HG03175 (cell line): ENCODE data around the gene ADAM12.
"Not testable (repeated sequence)": the region's sequence is repeated elsewhere in the genome, so short reads cannot be mapped to it uniquely, and the experiment has no call there.

Source experiments
- ATAC-seq: cut with Tn5 transposase; IDR thresholded peaks from one replicate; pipeline ENCODE4 v1.9.1; 2021; ENCODE audit warnings: mild to moderate bottlenecking, moderate library complexity; ENCODE audit not compliant: unreplicated experiment

ADAM12 gene

DNA sequence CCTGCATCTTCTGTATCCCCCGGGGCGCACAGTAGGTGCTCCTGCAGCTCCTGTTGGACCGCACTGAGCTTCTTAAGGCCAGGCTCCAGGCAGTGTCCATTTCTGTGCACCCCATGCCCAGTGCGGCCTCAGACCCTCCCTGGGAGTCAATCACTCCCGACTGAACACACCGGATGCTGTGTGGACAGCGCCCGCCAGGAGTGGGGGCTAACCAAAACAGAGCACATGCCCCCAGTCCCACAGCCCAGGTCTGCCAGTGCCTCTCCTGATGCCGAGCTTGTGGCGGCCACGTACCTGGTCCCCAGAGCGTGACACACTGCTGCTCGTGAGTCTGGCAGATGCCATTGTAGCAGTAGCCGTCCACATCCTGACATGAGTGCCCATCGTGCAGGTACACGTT is 323.8 kb downstream of the ADAM12 start:
- no peak for ATAC-seq

DNA sequence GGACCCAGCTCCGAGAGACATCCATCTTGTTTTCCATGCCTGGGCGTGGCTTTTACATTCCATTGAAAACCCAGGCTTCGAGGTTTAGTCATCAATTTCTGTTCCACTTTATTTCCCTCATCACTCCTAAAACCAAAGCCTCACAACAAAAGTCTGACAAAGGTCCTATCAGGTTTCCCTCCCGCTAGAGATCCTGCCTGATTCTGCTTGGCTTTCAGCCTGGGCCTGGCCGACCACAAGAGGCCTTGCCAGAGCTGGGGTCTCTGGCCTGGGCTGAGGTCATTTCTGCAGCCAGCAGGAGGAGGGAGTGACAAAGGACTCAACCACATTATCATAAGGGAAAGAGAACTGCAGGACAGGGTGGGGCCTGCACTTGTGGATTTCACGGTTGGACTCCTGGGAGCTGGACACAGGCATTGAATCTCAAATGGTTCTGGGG is 324.9 kb downstream of the ADAM12 start:
- no peak for ATAC-seq

DNA sequence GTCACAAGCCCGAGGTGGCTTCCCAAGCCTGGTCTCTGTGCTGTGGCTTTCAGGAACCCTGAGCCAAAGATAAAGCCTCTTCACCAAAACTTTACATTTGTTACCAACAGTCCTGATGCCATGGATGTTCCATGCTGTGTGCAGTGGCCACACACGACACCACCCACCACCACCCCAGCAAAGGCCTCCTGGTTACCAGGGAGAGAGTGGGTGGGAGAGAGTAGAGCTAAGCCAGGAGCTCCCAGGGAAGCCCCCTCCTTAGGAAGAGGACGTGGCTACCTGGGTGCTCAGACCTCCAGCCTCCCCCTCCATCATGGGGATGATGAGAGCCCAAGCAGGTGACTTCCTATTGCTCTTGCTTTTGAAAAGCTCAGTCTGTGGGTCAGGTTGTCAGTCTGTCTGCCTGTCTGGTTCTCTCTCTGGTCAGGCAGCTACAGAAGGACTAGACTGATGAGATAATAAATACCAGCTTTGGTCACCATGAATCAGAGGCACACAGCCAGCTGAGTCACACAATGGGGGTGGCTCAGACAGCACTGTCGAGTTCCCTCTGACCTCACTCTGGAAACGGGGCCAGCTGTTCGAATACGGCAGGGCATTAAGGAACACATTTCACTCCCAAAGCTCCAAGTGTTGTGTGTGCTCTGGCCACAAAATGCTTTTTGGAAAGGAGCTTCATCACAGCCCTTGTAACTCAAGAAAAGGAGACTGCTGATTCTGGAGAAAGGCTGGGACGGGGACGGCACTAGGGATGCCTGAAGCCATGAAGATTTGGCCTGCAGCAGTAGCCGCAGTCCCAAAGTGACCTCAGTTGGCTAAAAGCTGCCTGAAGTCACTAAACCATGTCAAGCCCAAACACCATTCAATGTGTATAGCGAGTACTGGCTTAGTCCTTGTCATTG is 325.9 kb downstream of the ADAM12 start:
- no peak for ATAC-seq

DNA sequence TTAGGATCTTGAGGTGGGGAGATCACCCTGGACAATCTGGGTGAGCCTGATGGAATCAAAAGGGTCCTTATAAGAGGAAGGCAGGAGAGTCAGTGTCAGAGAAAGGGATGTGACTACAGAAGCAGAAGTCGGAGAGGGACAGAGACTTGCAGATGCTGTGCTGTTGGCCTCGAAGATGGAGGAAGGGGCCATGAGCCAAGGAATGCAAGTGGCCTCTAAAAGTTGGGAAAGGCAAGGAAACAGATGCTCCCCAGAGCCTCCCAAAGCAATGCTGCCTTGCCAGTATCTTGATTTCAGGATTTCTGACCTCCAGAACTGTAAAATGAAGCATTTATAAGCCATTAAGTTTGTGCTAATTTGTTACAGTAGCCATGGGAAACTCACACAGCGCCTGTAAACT is 326.8 kb downstream of the ADAM12 start:
- no peak for ATAC-seq

DNA sequence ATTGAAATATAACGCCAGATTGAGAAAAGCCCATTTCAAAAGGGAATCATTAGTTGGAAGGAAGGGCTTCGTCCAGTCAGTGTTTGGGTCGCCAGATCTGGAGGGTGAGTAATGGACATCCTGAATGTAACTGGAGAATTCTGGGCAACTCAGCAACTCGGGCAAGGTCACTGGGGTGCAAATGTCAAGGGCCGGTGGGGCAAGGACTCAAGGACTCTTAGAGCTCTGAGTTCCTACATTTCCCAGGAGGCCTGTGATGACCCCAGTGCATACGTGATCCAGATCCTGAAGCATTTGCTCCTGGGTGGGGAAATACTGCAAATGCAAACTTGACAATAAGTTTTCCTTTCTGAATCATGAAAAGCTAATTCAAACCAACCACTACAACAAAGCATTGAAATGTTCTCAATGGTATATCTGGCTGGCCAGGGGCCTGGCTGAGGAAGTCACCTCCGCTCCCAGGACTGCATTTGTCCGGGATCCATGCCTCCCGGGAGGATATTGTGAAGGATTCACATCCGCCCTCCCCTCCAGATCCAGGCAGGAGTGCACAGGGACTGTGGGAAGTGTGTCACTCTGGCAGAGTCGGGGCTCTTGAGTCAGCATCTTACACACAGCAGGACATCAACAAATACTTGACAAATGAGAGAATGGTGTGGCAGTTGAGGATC is 327.9 kb downstream of the ADAM12 start:
- no peak for ATAC-seq

DNA sequence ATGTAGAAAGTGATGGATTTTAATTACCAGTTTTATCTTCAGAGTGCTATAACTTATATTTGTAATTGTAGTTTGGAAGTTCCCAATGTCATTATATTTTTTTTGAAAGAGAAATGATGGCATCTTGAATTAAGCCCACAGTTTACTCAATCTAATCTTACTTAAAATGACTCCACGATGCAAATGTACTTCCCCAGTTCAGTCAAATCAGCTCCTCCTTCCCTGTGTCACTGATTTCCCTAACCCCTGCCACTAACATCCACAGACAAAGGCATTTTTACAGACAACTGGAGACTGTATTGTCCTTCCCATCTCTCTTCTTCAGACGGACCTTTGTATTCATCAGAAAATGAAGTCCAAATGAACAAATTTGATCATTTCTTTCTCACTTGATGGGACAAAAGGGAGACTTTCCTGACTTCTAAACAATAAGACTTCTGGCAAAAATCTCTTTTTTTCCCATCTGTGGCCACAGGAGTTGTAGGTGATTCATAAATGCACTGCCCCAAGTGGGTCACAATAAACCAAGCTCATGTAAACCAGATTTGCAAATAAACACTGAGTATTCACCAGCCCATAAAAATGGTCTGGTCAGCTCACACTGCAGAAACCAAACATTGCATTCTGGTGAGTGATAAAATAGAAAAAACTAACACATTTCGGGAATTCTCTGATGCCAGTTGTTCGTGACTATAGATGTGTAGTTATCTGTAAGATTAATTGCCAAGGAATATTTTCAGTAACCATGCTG is 329.0 kb downstream of the ADAM12 start:
- ATAC-seq = no peak

DNA sequence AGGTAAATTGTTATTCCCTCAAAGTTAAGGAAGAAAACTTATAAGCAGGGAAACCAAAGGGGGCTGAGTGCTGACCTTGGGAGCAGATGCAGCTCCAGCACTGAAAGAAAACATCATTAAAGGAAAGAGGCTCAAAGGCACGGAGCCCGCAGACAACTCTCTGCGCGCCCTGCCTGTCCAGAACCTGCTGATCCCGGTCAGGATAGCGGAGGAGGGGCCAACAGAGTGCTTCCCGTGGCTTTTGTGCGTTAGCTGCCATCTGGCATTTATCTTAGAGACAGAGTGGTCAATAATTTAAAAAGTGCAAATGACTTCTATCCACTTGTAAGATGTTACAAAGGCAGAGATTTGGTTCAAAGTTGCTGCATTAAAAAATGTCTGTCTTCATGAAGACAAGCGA is 329.8 kb downstream of the ADAM12 start:
- ATAC-seq = no peak

DNA sequence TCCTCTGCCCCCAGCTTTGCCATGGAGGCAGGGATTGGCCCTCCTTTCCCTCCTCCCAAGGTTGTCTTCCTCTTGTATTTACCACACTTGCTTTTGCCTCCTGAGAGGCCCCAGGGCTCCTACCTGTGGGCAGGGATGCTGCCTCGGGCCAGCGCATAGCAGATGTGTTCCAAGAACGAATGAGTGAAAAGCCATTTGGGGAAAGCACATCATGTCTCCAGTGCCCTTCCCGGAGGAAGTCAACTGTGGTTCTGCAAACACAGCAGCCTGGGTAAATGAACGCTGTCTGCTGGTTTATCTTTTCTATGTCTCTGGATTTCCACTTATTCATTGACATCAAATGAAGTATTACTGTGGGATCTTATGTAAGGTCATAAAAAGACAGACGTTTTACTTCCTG is 330.2 kb downstream of the ADAM12 start:
- no peak for ATAC-seq

DNA sequence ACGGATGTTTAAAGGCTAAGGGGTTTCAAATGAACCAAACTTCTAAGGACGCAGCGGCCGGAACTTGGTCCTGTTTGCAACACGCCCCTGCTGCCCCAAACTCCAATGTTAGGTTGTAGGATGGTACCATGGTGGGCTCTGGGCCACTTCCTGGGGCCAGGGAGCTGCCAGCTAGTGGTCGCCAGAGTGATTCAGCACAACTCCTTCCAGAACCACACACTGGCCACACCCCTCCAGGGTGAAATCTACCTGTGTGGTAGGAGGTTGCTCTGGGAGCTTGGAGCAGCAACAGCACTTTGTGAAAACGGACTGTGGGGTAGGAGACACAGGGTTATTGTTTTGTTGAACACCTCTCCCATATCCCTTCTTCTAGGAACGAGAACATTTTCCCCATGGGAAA is 330.8 kb downstream of the ADAM12 start:
- ATAC-seq = no peak

DNA sequence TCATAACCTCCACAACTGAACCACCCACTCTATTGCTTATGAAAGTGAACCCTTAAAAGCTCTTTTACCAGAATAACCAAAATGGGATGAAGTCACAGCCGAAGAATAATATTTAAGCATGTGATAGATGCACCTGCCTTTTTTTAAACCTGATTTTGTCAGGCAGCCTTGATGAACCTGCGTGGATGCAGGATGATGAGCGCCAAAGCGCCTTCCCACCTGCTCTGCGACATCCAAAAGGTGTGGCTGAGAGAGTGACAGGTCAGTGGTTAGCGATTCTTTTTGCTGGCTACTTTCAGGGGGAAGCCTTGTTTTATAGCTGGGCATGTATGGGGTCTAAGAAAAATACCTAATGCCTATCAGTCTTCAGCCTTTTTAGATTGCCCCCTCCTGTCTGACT is 334.1 kb downstream of the ADAM12 start:
- ATAC-seq = no peak

DNA sequence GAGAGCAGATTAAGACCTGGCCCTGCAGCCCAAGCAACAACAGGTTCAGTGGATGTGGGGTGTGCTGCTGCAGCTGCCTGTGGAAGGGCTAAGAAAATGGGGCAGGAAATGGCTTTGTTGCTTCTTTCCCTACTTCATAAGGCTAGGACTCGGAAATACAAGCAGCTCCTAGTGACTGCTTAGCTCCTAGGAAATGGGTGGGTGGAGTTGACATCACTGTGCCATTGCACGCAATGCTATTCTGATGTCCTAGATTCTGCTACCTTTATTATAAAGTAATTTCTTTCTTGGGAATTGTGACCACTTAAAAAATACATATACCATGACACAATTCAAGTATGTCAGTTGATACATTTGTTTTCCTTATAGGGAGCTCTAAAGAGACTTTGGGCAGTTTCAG is 336.1 kb downstream of the ADAM12 start:
- ATAC-seq = no peak

DNA sequence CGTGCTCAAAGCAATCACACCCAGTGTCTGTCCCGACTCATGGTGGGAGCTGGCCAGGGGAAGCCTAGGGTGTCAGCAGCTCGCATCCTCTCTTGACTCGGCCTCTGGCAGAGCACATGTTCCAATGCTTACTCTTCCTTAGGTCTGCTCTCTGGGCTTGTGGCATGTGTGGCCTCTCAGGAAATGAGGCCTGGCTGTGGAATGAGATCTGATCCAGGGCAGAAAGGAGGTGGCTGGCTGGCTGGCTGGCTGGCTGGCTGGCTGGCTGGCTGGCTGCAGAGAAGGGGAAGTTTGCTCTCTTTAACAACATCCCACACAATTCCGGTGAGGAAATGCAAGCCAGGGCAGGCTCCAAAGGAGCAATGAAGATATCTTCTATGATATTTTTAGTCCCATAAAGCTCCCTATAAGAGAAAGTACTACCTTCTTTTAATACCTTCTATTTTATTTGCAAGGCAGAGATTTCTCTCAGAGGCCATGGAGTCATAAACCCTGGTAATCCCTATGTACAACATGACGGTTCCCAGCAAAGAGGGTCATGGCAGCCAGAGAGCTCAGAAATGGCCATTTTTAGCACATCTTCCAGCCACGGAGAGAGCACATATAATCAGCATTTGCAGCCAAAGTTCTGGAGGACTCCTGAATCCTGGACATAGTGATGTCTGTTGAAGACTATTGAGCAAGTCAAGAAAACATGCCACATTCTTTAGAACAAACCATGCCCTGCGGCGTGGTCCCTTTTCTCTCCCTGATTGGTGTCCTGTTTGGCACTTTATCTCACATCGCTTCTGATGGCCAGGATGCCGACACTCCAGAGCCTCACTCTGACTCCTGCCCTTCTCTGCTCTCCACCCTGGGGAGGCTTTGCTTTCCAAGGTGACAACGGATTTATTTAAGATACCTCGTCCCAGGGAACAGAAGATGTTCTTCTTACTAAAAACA is 338.2 kb downstream of the ADAM12 start:
- no peak for ATAC-seq

DNA sequence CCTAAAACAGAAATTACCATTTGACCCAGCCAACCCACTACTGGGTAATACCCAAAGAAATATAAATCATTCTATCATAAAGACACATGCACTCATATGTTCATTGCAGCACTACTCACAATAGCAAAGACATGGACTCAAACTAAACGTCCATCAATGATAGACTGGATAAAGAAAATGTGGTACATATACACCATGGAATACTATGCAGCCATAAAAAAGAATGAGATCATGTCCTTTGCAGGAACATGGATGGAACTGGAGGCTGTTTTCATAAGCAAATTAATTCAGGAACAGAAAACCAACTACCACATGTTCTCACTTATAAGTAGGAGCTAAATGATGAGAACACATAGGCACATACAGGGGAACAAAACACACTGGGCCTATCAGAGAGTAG is 340.5 kb downstream of the ADAM12 start:
- ATAC-seq = not testable (repeated sequence)

DNA sequence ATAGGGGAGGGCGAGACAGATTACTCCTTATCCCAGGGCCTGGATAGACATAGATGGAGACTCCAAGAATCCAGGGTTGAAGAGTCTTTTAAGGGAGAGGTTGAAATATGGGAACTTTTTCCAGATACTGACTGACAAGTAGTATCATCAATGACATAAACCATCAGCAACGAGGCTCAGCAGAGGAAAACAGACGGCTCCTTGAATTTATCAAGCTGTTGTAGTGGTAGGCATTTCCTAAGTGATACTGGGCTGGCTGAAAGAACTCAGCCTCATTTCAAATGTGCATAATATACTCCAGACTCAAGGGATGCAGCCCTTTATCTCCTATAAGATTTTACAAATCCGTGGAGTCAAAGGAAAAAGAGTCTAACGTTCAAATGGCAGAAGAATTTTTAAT is 341.4 kb downstream of the ADAM12 start:
- ATAC-seq = no peak

DNA sequence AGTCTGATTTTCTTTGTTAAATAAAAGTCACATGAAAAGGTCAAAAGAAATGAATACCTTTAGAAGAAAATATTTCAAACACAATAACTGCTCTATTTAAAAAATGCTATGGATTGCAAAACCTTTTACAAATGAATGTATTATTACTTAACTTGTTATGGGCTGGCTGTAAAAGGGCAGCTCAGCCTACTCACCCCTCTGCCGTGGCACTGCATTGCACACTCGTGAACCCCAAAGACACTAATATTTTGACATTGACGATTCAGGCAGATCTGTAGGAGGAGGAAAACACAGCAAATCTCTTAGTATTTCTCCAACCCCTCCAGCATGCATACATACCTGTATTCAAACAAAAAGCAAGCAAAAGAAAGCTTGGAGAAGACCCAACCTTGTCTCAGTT is 342.4 kb downstream of the ADAM12 start:
- ATAC-seq = no peak

DNA sequence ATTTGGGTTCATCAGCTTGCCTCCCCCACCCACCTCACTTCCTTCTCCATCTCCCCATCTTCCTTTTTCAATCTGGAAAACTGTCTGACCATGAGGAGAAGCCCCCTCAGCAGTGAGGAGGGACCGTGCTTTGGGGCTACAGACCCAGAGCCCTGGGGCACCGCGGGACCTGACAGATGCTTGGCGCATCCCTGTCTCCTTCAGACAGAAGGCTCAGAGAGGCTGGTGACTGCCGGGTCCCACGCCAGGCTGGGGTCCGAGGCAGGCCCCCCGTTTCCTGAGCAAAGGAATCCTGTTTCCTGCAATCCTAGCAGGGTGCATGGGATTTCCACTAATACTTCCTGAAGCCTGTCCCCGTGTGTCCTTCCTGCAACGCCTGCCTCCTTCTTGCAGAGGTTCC is 344.9 kb downstream of the ADAM12 start:
- ATAC-seq = no peak

DNA sequence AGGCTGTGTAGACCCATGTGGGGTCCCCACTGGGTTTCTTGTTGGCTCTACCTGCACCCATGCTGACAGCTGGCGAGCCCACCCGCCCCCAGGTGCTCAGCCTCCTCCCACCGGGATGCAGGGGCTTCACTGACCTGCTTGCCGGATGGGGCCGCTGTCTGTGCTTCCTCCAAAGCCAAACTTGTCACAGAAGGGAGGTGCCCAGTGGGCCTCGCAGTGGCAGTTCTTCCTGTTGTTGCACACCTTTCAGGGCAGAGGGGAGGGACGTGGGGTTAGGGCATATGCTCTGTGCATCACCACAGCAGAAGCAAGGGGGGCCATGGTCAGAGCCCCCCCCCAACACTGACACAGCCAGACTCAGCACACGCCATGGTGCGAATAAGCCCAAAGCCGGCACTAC is 345.4 kb downstream of the ADAM12 start:
- ATAC-seq = no peak

DNA sequence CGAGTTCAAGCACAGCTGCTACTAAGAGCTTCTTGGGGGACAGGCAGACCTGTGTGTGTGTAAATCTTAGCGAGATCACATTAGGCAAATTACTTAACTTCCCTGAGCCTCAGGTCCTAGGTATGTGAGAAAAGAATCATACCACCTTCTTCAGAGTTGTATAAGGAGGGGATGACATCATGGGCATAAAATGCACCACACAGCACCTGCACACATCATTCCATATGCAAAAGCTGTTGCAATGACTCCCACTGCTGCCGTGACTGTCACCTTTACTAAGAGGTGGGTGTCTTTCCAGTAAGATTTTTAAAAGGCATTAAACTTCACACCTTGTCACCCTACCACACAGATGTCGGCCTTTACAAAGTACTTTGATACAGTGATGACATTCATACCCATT is 345.9 kb downstream of the ADAM12 start:
- ATAC-seq = peak; percentile 11

DNA sequence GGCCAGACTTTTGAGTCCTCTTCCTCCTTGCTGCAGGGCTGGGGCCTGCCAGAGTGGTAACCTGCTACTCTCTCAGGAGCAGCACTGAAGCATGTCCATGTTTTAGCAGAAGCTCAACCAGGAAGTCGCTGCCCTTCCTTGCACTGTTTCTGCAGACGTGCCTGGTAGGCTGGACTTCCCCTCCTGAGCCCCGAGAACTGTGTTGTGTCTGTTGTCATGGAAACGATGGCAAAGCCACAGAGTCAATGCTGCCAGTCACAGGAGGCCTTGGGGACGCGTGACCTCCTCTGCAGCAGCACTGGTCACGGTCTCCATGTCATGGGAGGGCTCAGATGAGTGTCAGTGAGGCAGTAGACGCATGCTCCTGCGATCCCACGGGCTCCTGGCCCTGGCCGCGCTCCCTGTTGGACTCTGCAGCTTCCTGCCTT is 346.5 kb downstream of the ADAM12 start:
- ATAC-seq = peak; percentile 99

DNA sequence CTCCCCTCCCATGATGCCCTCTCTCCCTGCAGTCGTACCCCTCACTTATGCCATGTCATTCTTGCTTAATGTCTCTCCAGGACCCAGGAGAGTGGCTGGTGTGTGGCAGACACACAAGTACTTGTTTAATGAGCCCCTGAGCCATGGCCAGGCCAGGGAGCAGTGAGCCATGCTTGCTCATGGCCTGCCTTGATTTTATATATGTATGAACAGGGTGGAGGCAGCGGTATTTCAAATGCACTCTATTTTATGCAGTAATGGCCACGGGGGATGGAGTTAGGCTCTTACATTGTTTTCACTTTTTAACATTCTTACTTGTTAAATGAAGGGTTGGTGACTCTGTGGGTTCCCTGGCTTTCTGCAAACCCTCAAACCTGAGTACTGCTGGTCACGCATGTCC is 347.2 kb downstream of the ADAM12 start:
- ATAC-seq = no peak

DNA sequence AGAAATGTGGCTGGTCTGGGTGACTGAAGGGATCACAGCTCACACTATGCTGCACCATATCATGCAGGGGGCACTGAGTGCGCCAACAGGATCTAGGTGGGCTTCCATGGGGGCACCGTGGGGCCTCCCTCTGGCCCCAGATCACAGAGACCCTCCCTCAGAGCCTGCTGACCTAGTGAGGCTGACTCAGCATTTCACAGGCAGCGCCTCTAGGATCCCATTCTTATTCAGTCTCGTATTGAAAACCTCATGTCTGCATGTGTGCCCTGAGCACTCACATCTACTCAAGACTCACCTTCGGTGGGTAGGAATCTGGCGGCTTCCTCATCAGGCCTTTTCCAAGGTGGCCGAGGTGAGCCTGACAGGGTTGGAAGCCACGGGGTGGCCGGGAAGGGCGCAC is 350.3 kb downstream of the ADAM12 start:
- no peak for ATAC-seq
